ENCODE data around the gene CMC2.

DNA sequence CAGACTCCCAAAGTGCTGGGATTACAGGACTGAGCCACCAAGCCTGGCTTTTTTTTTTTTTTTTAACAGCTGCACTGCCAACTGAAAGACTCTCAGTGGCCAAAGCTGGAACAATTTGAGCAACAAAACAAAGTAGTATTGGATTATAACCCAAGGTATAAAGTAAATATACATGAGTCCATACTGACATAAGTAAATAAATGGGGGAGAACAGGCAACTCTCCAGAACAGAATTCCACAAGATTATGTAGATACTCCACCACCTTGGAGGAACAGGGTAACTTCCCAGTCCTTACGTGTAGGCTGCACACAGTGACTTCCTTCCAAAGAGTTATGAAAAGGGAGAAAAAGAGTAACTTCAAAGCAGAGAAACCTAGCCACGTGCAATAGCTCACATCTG, 15.7 kb downstream of the CMC2 start:
- TF ChIP-seq CEBPB (IDR thresholded peaks at IDR 0.05) (no peak), FOXM1 (IDR thresholded peaks at IDR 0.05; ENCODE audit: borderline replicate concordance, low read depth) (no peak), TAF1 (IDR thresholded peaks at IDR 0.05; ENCODE audit: low read depth) (no peak), EGR1 (IDR thresholded peaks at IDR 0.05) (no peak), YY1 (IDR thresholded peaks at IDR 0.05; ENCODE audit: low read depth) (no peak), ZBTB7A (IDR thresholded peaks at IDR 0.05; ENCODE audit: low read depth) (no peak), TEAD4 (IDR thresholded peaks at IDR 0.05) (no peak), RAD21 (IDR thresholded peaks at IDR 0.05; ENCODE audit: low read depth) (no peak)
- TF ChIP-seq, protein P1, sequence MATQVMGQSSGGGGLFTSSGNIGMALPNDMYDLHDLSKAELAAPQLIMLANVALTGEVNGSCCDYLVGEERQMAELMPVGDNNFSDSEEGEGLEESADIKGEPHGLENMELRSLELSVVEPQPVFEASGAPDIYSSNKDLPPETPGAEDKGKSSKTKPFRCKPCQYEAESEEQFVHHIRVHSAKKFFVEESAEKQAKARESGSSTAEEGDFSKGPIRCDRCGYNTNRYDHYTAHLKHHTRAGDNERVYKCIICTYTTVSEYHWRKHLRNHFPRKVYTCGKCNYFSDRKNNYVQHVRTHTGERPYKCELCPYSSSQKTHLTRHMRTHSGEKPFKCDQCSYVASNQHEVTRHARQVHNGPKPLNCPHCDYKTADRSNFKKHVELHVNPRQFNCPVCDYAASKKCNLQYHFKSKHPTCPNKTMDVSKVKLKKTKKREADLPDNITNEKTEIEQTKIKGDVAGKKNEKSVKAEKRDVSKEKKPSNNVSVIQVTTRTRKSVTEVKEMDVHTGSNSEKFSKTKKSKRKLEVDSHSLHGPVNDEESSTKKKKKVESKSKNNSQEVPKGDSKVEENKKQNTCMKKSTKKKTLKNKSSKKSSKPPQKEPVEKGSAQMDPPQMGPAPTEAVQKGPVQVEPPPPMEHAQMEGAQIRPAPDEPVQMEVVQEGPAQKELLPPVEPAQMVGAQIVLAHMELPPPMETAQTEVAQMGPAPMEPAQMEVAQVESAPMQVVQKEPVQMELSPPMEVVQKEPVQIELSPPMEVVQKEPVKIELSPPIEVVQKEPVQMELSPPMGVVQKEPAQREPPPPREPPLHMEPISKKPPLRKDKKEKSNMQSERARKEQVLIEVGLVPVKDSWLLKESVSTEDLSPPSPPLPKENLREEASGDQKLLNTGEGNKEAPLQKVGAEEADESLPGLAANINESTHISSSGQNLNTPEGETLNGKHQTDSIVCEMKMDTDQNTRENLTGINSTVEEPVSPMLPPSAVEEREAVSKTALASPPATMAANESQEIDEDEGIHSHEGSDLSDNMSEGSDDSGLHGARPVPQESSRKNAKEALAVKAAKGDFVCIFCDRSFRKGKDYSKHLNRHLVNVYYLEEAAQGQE (IDR thresholded peaks at IDR 0.05; ENCODE audit: low read depth) = no peak

Data from Ishikawa (cell line).